Liver (tissue), 3 donors: ENCODE data around the gene RAG2.

ENCODE experiments used
- ATF3 ChIP-seq: IDR thresholded peaks from 2 replicates; pipeline ENCODE4 v1.6.1; 2016; ENCODE audit warnings: antibody characterized with exemption
- CTCF ChIP-seq: fragments of 150-350 bp; IDR thresholded peaks from 2 replicates; pipeline ENCODE4 v1.5.1; 2017; ENCODE audit warnings: improper control_type of control experiment, low read depth, low read length; ENCODE audit not compliant: missing input control
- JUND ChIP-seq, 2 donors: IDR thresholded peaks; 2 replicates each; pipeline ENCODE4 v1.6.1; 2016; ENCODE audit warnings: antibody characterized with exemption in 2 of 2
- MAX ChIP-seq: IDR thresholded peaks from 2 replicates; pipeline ENCODE4 v1.6.1; 2016; ENCODE audit warnings: antibody characterized with exemption
- RAD21 ChIP-seq, 2 donors: IDR thresholded peaks; 2 replicates each; pipeline ENCODE4 v1.6.1; 2016; ENCODE audit warnings: antibody characterized with exemption in 2 of 2, mild to moderate bottlenecking in 2 of 2
- REST ChIP-seq: IDR thresholded peaks from 2 replicates; pipeline ENCODE4 v1.6.1; 2016; ENCODE audit warnings: antibody characterized with exemption, mild to moderate bottlenecking
- donor health status: healthy.
- donor health status: healthy.

GRCh38 chr11:36566407-36567053 is 31.5 kb downstream of the RAG2 start:
- TF ChIP-seq JUND (IDR thresholded peaks at IDR 0.05) (no peak), CTCF (no peak), REST (no peak), MAX (no peak), ATF3 (no peak), RAD21 (IDR thresholded peaks at IDR 0.05) (no peak)
